CD8-positive, alpha-beta memory T cell (primary cell): ENCODE data around the gene ARID4B. TPM values are rescaled to one million over a fixed set of nuclear protein-coding genes. Genes with fewer than 3 reads are reported as not detected.
"Not testable (repeated sequence)": the region's sequence is repeated elsewhere in the genome, so short reads cannot be mapped to it uniquely, and the experiment has no call there.

Experiments used
- CTCF ChIA-PET: fragments of 350-600 bp; sonication (Branson Sonifier 250); formaldehyde crosslinking; loops from one replicate; lab custom pipeline; 2021; ENCODE audit warnings: antibody characterized with exemption; lab: Charles Lee
- POLR2A ChIA-PET: fragments of 350-600 bp; sonication (Branson Sonifier 250); formaldehyde crosslinking; loops from one replicate; lab custom pipeline; 2021; ENCODE audit warnings: antibody characterized with exemption; lab: Charles Lee
- DNase-seq, 5 donors: peaks; one replicate each; pipeline versions ENCODE4 v3.0.0 to v3.0.0-alpha.2; 2020 to 2022; ENCODE audit warnings: mixed read lengths in 1 of 5
- H3K27ac ChIP-seq: one replicate; pipeline ENCODE4 v1.7.0; 2013; ENCODE audit warnings: low read depth, mild to moderate bottlenecking, low read length, moderate library complexity
- H3K27me3 ChIP-seq: 2 replicates; pipeline ENCODE4 v1.7.0; 2013; ENCODE audit warnings: low read length, mild to moderate bottlenecking; ENCODE audit not compliant: insufficient read depth, poor library complexity, severe bottlenecking
- H3K36me3 ChIP-seq: 2 replicates; pipeline ENCODE4 v1.7.0; 2013; ENCODE audit warnings: mild to moderate bottlenecking, low read length, moderate library complexity; ENCODE audit not compliant: insufficient read depth
- H3K4me1 ChIP-seq: 2 replicates; pipeline ENCODE4 v1.7.0; 2013; ENCODE audit warnings: mild to moderate bottlenecking, low read length, moderate library complexity; ENCODE audit not compliant: insufficient read depth
- H3K4me3 ChIP-seq: 2 replicates; pipeline ENCODE4 v1.7.0; 2013; ENCODE audit warnings: mild to moderate bottlenecking, low read length
- H3K9me3 ChIP-seq: 2 replicates; pipeline ENCODE4 v1.7.0; 2013; ENCODE audit warnings: mild to moderate bottlenecking, low read length
- H3K27ac Mint-ChIP-seq, 8 donors: one replicate each; pipeline ENCODE4 v1.8.0; 2020 to 2021; ENCODE audit warnings: mixed read lengths in 8 of 8, mild to moderate bottlenecking in 6 of 8, inconsistent platforms in 3 of 8, moderate library complexity in 3 of 8
- H3K27me3 Mint-ChIP-seq, 2 donors: one replicate each; pipeline ENCODE4 v1.8.0; 2020 to 2021; ENCODE audit warnings: mixed read lengths in 2 of 2, mild to moderate bottlenecking in 1 of 2, moderate library complexity in 1 of 2
- H3K36me3 Mint-ChIP-seq, 3 donors: one replicate each; pipeline ENCODE4 v1.8.0; 2020 to 2021; ENCODE audit warnings: mixed read lengths in 3 of 3, inconsistent platforms in 1 of 3, mild to moderate bottlenecking in 1 of 3
- H3K4me1 Mint-ChIP-seq, 3 donors: one replicate each; pipeline ENCODE4 v1.8.0; 2020 to 2021; ENCODE audit warnings: mixed read lengths in 3 of 3, inconsistent platforms in 1 of 3, mild to moderate bottlenecking in 1 of 3
- H3K4me3 Mint-ChIP-seq, 7 donors: one replicate each; pipeline ENCODE4 v1.8.0; 2020 to 2021; ENCODE audit warnings: mixed read lengths in 7 of 7, mild to moderate bottlenecking in 6 of 7, moderate library complexity in 4 of 7, inconsistent platforms in 2 of 7
- H3K9me3 Mint-ChIP-seq, 5 donors: one replicate each; pipeline ENCODE4 v1.8.0; 2020 to 2022; ENCODE audit warnings: mixed read lengths in 5 of 5, mild to moderate bottlenecking in 3 of 5, moderate library complexity in 2 of 5, inconsistent platforms in 1 of 5
- polyA plus RNA-seq: library from polyadenylated mRNA; unstranded; fragments of 300-500 nt; fragmentation: Illumina TruSeq; gene quantifications from one replicate; pipeline ENCODE4 v1.2.3, GENCODE V29; 2021
- total RNA-seq, 2 experiments: library from RNA; stranded (reverse); gene quantifications; one replicate each; pipeline ENCODE4 v1.2.3, GENCODE V29; 2021

The ARID4B gene
- total and polyA plus RNA-seq, 3 experiments from 2014 or later = 39.9 to 88.6 (median 43.0) TPM

- ChIA-PET CTCF (interaction anchor here (0.9 to 1.4 kb wide), 2 partner anchors 15 to 65 kb away, joined by 3 read pairs; no protein-coding TSS in a partner anchor), POLR2A (interaction anchor here (0.7 kb wide), 1 partner anchor 726 kb away, joined by 3 read pairs; no protein-coding TSS in a partner anchor)
- no peaks in the 10 kb centered on the region for H3K27me3 ChIP-seq
- no peaks in the 10 kb centered on the region for H3K36me3 ChIP-seq
- Mint-ChIP-seq H3K27me3 (no peaks in the 10 kb centered on the region), H3K9me3 (no peaks in the 10 kb centered on the region), H3K36me3 (peaks cover 0 to 6% (median 0%) of the 10 kb centered on the region in 3 donors), H3K4me3 (peak overlapping the region in 2 of 7 donors; percentile 3 to 46), H3K27ac (peak overlapping the region in 5 of 8 donors; percentile 4 to 74 (median 43)), H3K4me1 (peaks cover 70 to 94% (median 90%) of the 10 kb centered on the region in 3 donors)
- no peak for DNase-seq
- no peaks in the 10 kb centered on the region for H3K9me3 ChIP-seq
- H3K4me1 ChIP-seq = peaks cover 39% of the 10 kb centered on the region
- H3K4me3 ChIP-seq = no peak overlapping the region
- no peak overlapping the region for H3K27ac ChIP-seq
Measured at GRCh38 chr1:235264327-235264726, 63.7 kb downstream of the ARID4B start.

DNA sequence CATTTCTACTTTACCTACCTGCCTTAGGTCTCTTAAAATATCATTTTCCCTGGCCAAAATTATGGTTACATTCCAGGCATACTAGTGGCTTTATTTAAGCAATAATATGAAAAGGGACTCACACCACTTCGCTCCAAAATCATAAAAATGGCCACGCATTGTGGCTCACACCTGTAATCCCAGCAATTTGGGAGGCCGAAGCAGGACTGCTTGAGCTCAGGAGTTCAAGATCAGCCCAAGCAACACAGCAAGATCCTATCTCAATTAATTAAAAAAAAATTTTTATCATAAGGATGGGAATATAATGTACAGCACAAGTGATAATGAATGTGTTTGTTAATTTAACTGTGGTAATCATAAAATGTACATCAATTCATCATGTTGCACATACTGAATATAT, 65.4 kb downstream of the ARID4B start:
- Mint-ChIP-seq H3K4me3 (no peak overlapping the region), H3K9me3 (no peaks in the 10 kb centered on the region), H3K4me1 (peaks cover 72 to 94% (median 92%) of the 10 kb centered on the region in 3 donors), H3K27me3 (no peaks in the 10 kb centered on the region), H3K36me3 (peaks cover 0 to 20% (median 0%) of the 10 kb centered on the region in 3 donors), H3K27ac (peak overlapping the region in 1 of 8 donors; percentile 55)
- ChIA-PET POLR2A (no interaction called here), CTCF (interaction anchor here (1.1 kb wide), 1 partner anchor 154 kb away, joined by 3 read pairs; no protein-coding TSS in a partner anchor)
- Histone ChIP-seq H3K9me3 (no peaks in the 10 kb centered on the region), H3K4me3 (no peak overlapping the region), H3K27ac (no peak overlapping the region), H3K27me3 (no peaks in the 10 kb centered on the region), H3K4me1 (peaks cover 48% of the 10 kb centered on the region), H3K36me3 (peaks cover 8% of the 10 kb centered on the region)
- no peak for DNase-seq

- peaks cover 72 to 95% (median 91%) of the 10 kb centered on the region in 3 donors for H3K4me1 Mint-ChIP-seq
- H3K9me3 ChIP-seq = no peaks in the 10 kb centered on the region
- H3K27ac Mint-ChIP-seq = peak overlapping the region in 6 of 8 donors; percentile 26 to 77 (median 46)
- H3K36me3 Mint-ChIP-seq = peaks cover 0 to 27% (median 0%) of the 10 kb centered on the region in 3 donors
- H3K4me3 ChIP-seq = no peak overlapping the region
- ChIA-PET POLR2A (interaction anchor here (0.7 to 0.8 kb wide), 2 partner anchors 54 to 66 kb away, joined by 3 to 4 read pairs; partner anchors contain the start of gene ARID4B), CTCF (interaction anchor here (0.8 to 1.5 kb wide), 4 partner anchors 16 to 157 kb away, joined by 3 read pairs; no protein-coding TSS in a partner anchor)
- no peaks in the 10 kb centered on the region for H3K9me3 Mint-ChIP-seq
- H3K27me3 ChIP-seq = no peaks in the 10 kb centered on the region
- peak overlapping the region in 1 of 7 donors; percentile 13 for H3K4me3 Mint-ChIP-seq
- no peaks in the 10 kb centered on the region for H3K27me3 Mint-ChIP-seq
- DNase-seq = no peak
- peaks cover 44% of the 10 kb centered on the region for H3K4me1 ChIP-seq
- no peak overlapping the region for H3K27ac ChIP-seq
- peaks cover 8% of the 10 kb centered on the region for H3K36me3 ChIP-seq
Measured at GRCh38 chr1:235261243-235261642, 66.7 kb downstream of the ARID4B start.

DNA sequence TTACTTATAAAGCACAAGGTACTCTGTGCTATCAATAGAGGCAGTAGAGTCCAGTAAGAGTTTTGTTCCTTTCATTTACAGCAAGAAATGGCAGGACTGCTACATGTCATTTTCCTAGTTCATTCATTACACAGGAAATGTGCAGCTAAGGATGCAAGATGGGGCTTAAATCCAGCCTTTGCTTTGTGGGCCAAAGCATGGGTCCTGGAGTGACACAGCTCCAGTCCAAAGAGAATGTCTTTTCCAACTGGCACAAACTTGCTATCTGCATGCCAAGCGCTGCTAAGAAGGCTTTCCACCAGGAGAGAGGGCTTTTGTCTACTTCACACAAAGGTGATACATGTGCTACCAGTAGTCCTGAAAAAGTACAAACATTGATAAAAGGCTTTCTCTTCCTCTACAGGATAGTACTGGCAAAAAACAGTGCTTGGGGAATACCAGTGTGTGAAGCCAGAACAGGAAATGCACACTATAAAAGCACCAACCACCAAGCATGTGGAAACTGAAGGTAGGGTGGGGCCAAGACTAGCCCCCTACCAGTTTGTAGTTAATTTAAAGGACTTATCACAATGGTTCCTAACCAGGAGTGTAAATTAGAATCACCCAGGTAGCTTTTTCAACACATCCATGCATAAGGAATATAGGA, 68.7 kb downstream of the ARID4B start:
- peaks cover 69 to 92% (median 86%) of the 10 kb centered on the region in 3 donors for H3K4me1 Mint-ChIP-seq
- H3K27ac Mint-ChIP-seq = peak overlapping the region; percentile 37 to 82 (median 67)
- ChIA-PET CTCF (interaction anchor here (0.6 to 2.6 kb wide), 8 partner anchors 17 to 245 kb away, joined by 3 to 16 read pairs (median 4); partner anchors contain the start of genes B3GALNT2 and GGPS1), POLR2A (interaction anchor here (0.5 kb wide), 1 partner anchor 472 kb away, joined by 4 read pairs; no protein-coding TSS in a partner anchor)
- H3K36me3 ChIP-seq = peaks cover 8% of the 10 kb centered on the region
- H3K9me3 Mint-ChIP-seq = no peaks in the 10 kb centered on the region
- no peaks in the 10 kb centered on the region for H3K27me3 Mint-ChIP-seq
- H3K27ac ChIP-seq = no peak overlapping the region
- H3K4me3 ChIP-seq = no peak overlapping the region
- no peaks in the 10 kb centered on the region for H3K9me3 ChIP-seq
- peaks cover 34% of the 10 kb centered on the region for H3K4me1 ChIP-seq
- DNase-seq = peak in 1 of 5 donors; percentile 7
- no peaks in the 10 kb centered on the region for H3K27me3 ChIP-seq
- peaks cover 0 to 31% (median 1%) of the 10 kb centered on the region in 3 donors for H3K36me3 Mint-ChIP-seq
- H3K4me3 Mint-ChIP-seq = peak overlapping the region in 6 of 7 donors; percentile 19 to 62 (median 40)

DNA sequence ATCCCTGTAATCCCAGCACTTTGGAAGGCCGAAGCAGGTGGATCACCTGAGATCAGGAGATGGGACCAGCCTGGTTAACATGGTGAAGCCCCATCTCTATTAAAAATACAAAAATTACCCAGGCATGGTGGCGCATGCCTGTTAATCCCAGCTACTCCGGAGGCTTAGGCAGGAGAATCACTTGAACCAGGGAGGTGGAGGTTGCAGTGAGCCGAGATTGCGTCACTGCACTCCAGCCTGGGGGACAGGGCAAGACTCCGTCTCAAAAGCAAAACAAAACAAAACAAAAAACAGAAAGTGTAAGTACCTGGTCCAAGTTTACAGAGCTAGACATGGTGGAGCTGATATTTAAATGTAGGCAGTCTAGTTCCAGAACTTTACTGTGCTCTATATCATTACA, 69.9 kb downstream of the ARID4B start:
- peaks cover 32% of the 10 kb centered on the region for H3K4me1 ChIP-seq
- H3K9me3 ChIP-seq, H3K27ac ChIP-seq, H3K9me3 Mint-ChIP-seq, H3K4me3 ChIP-seq, DNase-seq, H3K27me3 Mint-ChIP-seq, H3K36me3 ChIP-seq, POLR2A ChIA-PET, H3K27me3 ChIP-seq: not testable (repeated sequence)
- Mint-ChIP-seq H3K36me3 (peaks cover 0 to 33% (median 1%) of the 10 kb centered on the region in 3 donors), H3K4me1 (peaks cover 67 to 90% (median 85%) of the 10 kb centered on the region in 3 donors), H3K27ac (peak overlapping the region; percentile 9 to 86 (median 72)), H3K4me3 (peak overlapping the region in 1 of 7 donors; percentile 41)
- CTCF ChIA-PET = interaction anchor here (1.0 to 2.6 kb wide), 5 partner anchors 42 to 246 kb away, joined by 3 to 8 read pairs (median 4); partner anchors contain the start of genes B3GALNT2 and GGPS1

DNA sequence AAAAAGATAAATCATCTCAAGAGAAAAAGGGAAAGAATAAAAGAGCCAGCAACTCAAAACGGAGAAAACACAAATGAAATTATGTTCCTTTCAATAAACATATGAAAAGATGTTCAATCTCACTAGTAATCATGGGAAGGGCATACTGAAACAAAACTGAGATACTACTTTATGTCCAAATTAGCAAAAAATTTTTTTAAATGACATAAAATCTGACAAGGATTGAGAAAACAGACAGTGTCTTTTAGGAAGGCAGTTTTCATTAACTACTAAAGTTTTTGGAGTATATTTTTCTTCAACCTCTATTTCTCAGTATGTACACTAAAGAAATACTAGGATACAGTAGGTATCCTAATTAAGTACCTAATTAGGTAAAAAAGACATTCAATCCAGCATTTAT, 73.3 kb downstream of the ARID4B start:
- ChIA-PET CTCF (interaction anchor here (0.8 kb wide), 1 partner anchor 30 kb away, joined by 3 read pairs; no protein-coding TSS in a partner anchor), POLR2A (no interaction called here)
- Histone ChIP-seq H3K4me1 (peaks cover 13% of the 10 kb centered on the region), H3K27me3 (no peaks in the 10 kb centered on the region), H3K27ac (no peak overlapping the region), H3K36me3 (peaks cover 16% of the 10 kb centered on the region), H3K9me3 (no peaks in the 10 kb centered on the region), H3K4me3 (no peak overlapping the region)
- peaks cover 0 to 54% (median 6%) of the 10 kb centered on the region in 3 donors for H3K36me3 Mint-ChIP-seq
- H3K4me1 Mint-ChIP-seq = peaks cover 53 to 70% (median 60%) of the 10 kb centered on the region in 3 donors
- no peak for DNase-seq
- H3K9me3 Mint-ChIP-seq = no peaks in the 10 kb centered on the region
- peak overlapping the region in 4 of 8 donors; percentile 7 to 70 (median 22) for H3K27ac Mint-ChIP-seq
- no peak overlapping the region for H3K4me3 Mint-ChIP-seq
- no peaks in the 10 kb centered on the region for H3K27me3 Mint-ChIP-seq

DNA sequence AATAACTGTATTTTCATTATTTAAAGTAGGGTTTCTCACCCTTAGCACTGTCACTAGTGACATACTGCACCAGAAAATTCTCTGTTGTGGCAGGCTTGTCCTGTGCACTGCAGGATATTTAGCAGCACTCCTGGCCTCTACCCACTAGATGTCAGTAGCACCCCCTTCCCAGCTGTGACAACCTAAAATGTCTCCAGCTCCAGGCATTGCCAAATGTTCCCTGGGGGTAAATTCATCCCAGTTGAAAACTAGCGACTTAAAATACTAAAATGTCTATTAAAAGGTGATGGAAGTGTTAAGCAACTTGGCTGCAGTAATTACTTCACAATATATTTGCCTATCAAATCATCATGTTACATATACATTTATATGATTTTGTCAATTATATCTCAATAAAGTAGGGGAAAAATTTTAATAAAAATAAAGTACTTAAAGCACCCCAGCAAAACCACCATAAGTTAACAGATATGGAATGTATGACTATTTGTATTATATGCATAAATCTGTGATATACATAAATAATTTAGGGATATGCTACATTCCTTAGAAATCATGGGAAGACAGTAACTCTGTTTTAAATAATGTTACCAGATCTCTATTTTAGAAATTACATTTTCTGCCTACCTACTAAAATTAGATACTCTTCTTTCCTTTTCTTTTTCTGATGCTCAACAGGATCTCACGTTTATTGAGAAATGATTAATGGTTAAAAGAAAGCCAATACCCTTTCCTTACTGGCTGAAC, 74.6 kb downstream of the ARID4B start:
- Histone ChIP-seq H3K36me3 (peaks cover 7% of the 10 kb centered on the region), H3K27me3 (no peaks in the 10 kb centered on the region), H3K27ac (no peak overlapping the region), H3K4me3 (no peak overlapping the region), H3K9me3 (no peaks in the 10 kb centered on the region), H3K4me1 (no peaks in the 10 kb centered on the region)
- ChIA-PET POLR2A (no interaction called here), CTCF (interaction anchor here (0.7 to 2.0 kb wide), 7 partner anchors 42 to 170 kb away, joined by 3 to 14 read pairs (median 3); no protein-coding TSS in a partner anchor)
- Mint-ChIP-seq H3K4me3 (no peak overlapping the region), H3K27ac (peak overlapping the region in 5 of 8 donors; percentile 23 to 96 (median 68)), H3K4me1 (peaks cover 39 to 62% (median 46%) of the 10 kb centered on the region in 3 donors), H3K27me3 (no peaks in the 10 kb centered on the region), H3K9me3 (no peaks in the 10 kb centered on the region), H3K36me3 (peaks cover 0 to 50% (median 8%) of the 10 kb centered on the region in 3 donors)
- DNase-seq = peak; percentile 33 to 76 (median 61)
